Liver (tissue), 3 donors: ENCODE results near the gene ADGRG1.

Experiments used
- CTCF ChIP-seq: fragments of 150-350 bp; IDR thresholded peaks from 2 replicates; pipeline ENCODE4 v1.5.1; 2017; ENCODE audit warnings: improper control_type of control experiment, low read depth, low read length; ENCODE audit not compliant: missing input control
- EGR1 ChIP-seq, 2 donors: IDR thresholded peaks; 2 replicates each; pipeline ENCODE4 v1.6.1; 2016 to 2018; ENCODE audit warnings: antibody characterized with exemption in 2 of 2, low read depth in 2 of 2
- HNF4G ChIP-seq: IDR thresholded peaks from 2 replicates; pipeline ENCODE4 v1.6.1; 2016; ENCODE audit warnings: antibody characterized with exemption
- JUND ChIP-seq, 2 donors: IDR thresholded peaks; 2 replicates each; pipeline ENCODE4 v1.6.1; 2016; ENCODE audit warnings: antibody characterized with exemption in 2 of 2
- RAD21 ChIP-seq, 2 donors: IDR thresholded peaks; 2 replicates each; pipeline ENCODE4 v1.6.1; 2016; ENCODE audit warnings: antibody characterized with exemption in 2 of 2, mild to moderate bottlenecking in 2 of 2
- REST ChIP-seq: IDR thresholded peaks from 2 replicates; pipeline ENCODE4 v1.6.1; 2016; ENCODE audit warnings: antibody characterized with exemption, mild to moderate bottlenecking
- TAF1 ChIP-seq: conservative IDR thresholded peaks from 2 replicates; pipeline ENCODE4 v1.6.1; 2016; ENCODE audit warnings: antibody characterized with exemption, mild to moderate bottlenecking
- donor health status: healthy.
- donor health status: healthy.

- no peak for TF ChIP-seq CTCF
- no peak for TF ChIP-seq REST
- TF ChIP-seq RAD21 (IDR thresholded peaks at IDR 0.05): no peak
- TF ChIP-seq HNF4G: no peak
- TF ChIP-seq TAF1: no peak
- no peak for TF ChIP-seq JUND (IDR thresholded peaks at IDR 0.05)
- no peak for TF ChIP-seq EGR1 (IDR thresholded peaks at IDR 0.05; ENCODE audit: low read depth in 2 of 2)
Measured at GRCh38 chr16:57615813-57616212, 12.6 kb upstream of the ADGRG1 start.
